ENCODE results near the gene TXNDC2. TPM values are rescaled to one million over a fixed set of nuclear protein-coding genes. Genes with fewer than 3 reads are reported as not detected.

TXNDC2 gene
- total RNA-seq, 1 experiment from 2014 or later: 0.28 TPM

- Histone ChIP-seq H3K56ac (ENCODE audit: insufficient read length, low read depth, low read length) (no peak overlapping the region), H2BK12ac (ENCODE audit: insufficient read length, low read depth, low read length) (no peak overlapping the region), H3K27me3 (ENCODE audit: insufficient read depth, low read length) (no peaks in the 10 kb centered on the region), H2AFZ (ENCODE audit: low read length) (no peak overlapping the region), H3K9me3 (ENCODE audit: control insufficient read depth, low read depth, low read length) (no peaks in the 10 kb centered on the region), H4K20me1 (ENCODE audit: control insufficient read depth, insufficient read depth, insufficient read length) (no peaks in the 10 kb centered on the region), H2AK5ac (ENCODE audit: insufficient read length, low read length) (no peak overlapping the region), H3K23ac (ENCODE audit: insufficient read length, low read depth, low read length) (no peak overlapping the region), H3K9ac (ENCODE audit: extremely low read depth, insufficient read length, low read length) (no peak overlapping the region), H3K18ac (ENCODE audit: insufficient read length, low read depth, low read length) (no peak overlapping the region), H3K23me2 (ENCODE audit: insufficient read length, low read depth, low read length, poor library complexity, severe bottlenecking) (peaks cover 4% of the 10 kb centered on the region), H2BK120ac (ENCODE audit: low read depth, low read length, poor library complexity, severe bottlenecking) (no peak overlapping the region), H3K4me1 (ENCODE audit: insufficient read depth, low read length) (peaks cover 3% of the 10 kb centered on the region; the same call in 1 of the 2 replicates), H2BK5ac (ENCODE audit: insufficient read length, low read length) (no peak overlapping the region), H4K5ac (ENCODE audit: insufficient read length, low read depth, low read length) (no peak overlapping the region), H2BK15ac (ENCODE audit: low read depth, low read length) (no peak overlapping the region), H2BK20ac (ENCODE audit: low read depth, low read length, poor library complexity, severe bottlenecking) (no peak overlapping the region), H3K4ac (ENCODE audit: low read depth, low read length) (no peak overlapping the region), H4K91ac (ENCODE audit: insufficient read length, low read depth, low read length) (no peak overlapping the region), H4K8ac (replicated peaks; ENCODE audit: insufficient read length, low read depth, low read length) (no peak overlapping the region), H3K79me1 (ENCODE audit: insufficient read depth, low read depth, low read length, poor library complexity, severe bottlenecking) (peaks cover 5% of the 10 kb centered on the region), H3K14ac (ENCODE audit: insufficient read depth, low read length) (no peak overlapping the region), H3T11ph (ENCODE audit: low read length) (no peak overlapping the region), H3K79me2 (ENCODE audit: insufficient read depth, low read length) (peaks cover 53% of the 10 kb centered on the region), H3K27ac (ENCODE audit: insufficient read length, low read depth, low read length) (no peak overlapping the region), H3K4me2 (ENCODE audit: insufficient read depth, insufficient read length, low read length) (no peak overlapping the region)
- Mint-ChIP-seq H3K4me1 (peaks cover 22 to 23% of the 10 kb centered on the region in 2 experiments), H3K27ac (no peak overlapping the region), H3K4me3 (no peak overlapping the region), H3K36me3 (ENCODE audit: insufficient read depth in 1 of 3, low read depth in 3 of 3) (no peaks in the 10 kb centered on the region), H3K27me3 (ENCODE audit: low read depth) (no peaks in the 10 kb centered on the region), H3K9me3 (0 out of 5 replicates have a peak, but pooled peaks cover 0 to 3% of the 10 kb centered on the region in 2 experiments)
- no peak for TF ChIP-seq CTCF (conservative IDR thresholded peaks at IDR 0.05)
- DNase-seq: no peak
- WGBS (ENCODE audit: extremely low coverage, insufficient read length, low lambda C conversion rate): no CpG with 5 or more reads among the region's 3 CpGs
These were observed 31.0 kb downstream of the TXNDC2 start for GRCh38 chr18:9916808-9917207.

All from H9 (cell line).